ENCODE results near the gene PLAAT3. TPM values are rescaled to one million over a fixed set of nuclear protein-coding genes. Genes with fewer than 3 reads are reported as not detected.

PLAAT3 gene
- total RNA-seq, 1 experiment from 2014 or later, result 32.6 TPM

DNA sequence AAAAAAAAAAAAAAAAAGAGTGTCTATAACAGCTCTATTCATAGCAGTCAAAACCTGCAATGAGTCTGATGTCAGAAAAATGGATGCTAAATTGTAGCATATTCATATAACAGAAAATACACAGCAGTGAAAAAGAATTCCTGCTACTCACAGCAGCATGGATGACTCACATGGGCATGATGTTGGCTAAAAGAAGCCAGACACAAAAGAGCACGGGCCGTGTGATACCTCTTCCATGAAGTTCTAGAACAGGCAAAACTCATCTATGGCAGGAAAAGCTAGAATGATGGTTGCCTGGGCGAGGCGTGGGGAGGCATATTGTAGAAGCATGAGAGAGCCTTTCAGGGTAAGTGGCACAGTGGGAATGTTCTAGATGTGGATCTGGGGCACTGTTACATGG, 18.9 kb downstream of the PLAAT3 start:
- no peaks in the 10 kb centered on the region for H3K27me3 ChIP-seq (ENCODE audit: control insufficient read depth, insufficient read depth, low read length)
- in situ Hi-C loops (cut with HindIII; ENCODE audit: low pct_unique_long_range_greater_than_20kb, low sequenced_read_pairs), result no loop called here
- ATAC-seq, result no peak
- no TSS peak for BruUV-seq (replicated peaks)
- POLR2A ChIA-PET, result no interaction called here
- DNase-seq (ENCODE audit: low read depth, low spot score), result no peak
- intact Hi-C loops (cut with micrococcal nuclease; ENCODE audit: unreplicated experiment), result no loop called here
- no peaks in the 10 kb centered on the region for H3K9me3 ChIP-seq (ENCODE audit: control insufficient read depth, insufficient read depth, low read depth, low read length)
- H3K4me3 ChIP-seq (ENCODE audit: low read depth in 2 of 2, low read length in 2 of 2), result no peak overlapping the region
- CTCF ChIA-PET, result interaction anchor here (0.7 kb wide), 1 partner anchor 647 kb away, joined by 8 read pairs; no protein-coding TSS in a partner anchor
- no peaks in the 10 kb centered on the region for H3K36me3 ChIP-seq (ENCODE audit: control insufficient read depth, insufficient read depth, low read length)
- no peak overlapping the region for H3K27ac ChIP-seq (ENCODE audit: low read length)
- H3K4me1 ChIP-seq (ENCODE audit: control insufficient read depth, insufficient read depth, low read length), result no peaks in the 10 kb centered on the region
- no peak for TF ChIP-seq POLR2AphosphoS5 (IDR thresholded peaks at IDR 0.05; ENCODE audit: low read depth, low read length)
- no peak for TF ChIP-seq REST (IDR thresholded peaks at IDR 0.05; ENCODE audit: insufficient read depth in 1 of 2, low read depth in 2 of 2, low read length in 1 of 2)
- no peak for TF ChIP-seq SIN3A (IDR thresholded peaks at IDR 0.05; ENCODE audit: borderline replicate concordance, insufficient read depth, low read depth, low read length)
- TF ChIP-seq TCF7L2 (IDR thresholded peaks at IDR 0.05; ENCODE audit: low read depth, low read length), result no peak
- TF ChIP-seq CTCF (IDR thresholded peaks at IDR 0.05), result no peak

DNA sequence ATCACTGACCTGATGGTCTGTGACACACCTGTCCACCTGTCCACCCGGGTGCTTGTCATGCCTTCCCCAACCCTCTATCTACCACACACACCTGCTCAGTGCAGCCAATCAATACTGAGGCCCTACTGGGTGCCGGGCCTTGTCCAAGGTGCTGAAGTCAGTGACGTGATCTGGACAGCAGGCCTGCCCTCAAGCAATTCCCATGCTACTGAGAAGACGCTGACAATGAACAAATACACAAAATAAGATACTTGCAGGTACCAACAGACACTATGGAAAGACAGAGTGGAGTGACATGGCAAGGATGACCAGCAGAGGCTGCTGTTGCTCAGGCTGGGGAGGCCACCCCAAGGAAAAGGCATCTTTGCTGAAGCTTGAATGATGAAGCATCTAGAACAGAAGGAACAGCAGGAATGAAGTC, 21.2 kb downstream of the PLAAT3 start:
- Histone ChIP-seq H3K27ac (ENCODE audit: low read length) (no peak overlapping the region), H3K4me3 (ENCODE audit: low read depth in 2 of 2, low read length in 2 of 2) (no peak overlapping the region), H3K4me1 (ENCODE audit: control insufficient read depth, insufficient read depth, low read length) (no peaks in the 10 kb centered on the region), H3K9me3 (ENCODE audit: control insufficient read depth, insufficient read depth, low read depth, low read length) (no peaks in the 10 kb centered on the region), H3K27me3 (ENCODE audit: control insufficient read depth, insufficient read depth, low read length) (no peaks in the 10 kb centered on the region), H3K36me3 (ENCODE audit: control insufficient read depth, insufficient read depth, low read length) (no peaks in the 10 kb centered on the region)
- no TSS peak for BruUV-seq (replicated peaks)
- CTCF ChIA-PET, result interaction anchor here (0.6 to 1.3 kb wide), 2 partner anchors 22 to 43 kb away, joined by 3 read pairs; no protein-coding TSS in a partner anchor
- TF ChIP-seq CTCF (IDR thresholded peaks at IDR 0.05) (peak; percentile 91), POLR2AphosphoS5 (IDR thresholded peaks at IDR 0.05; ENCODE audit: low read depth, low read length) (no peak), SIN3A (IDR thresholded peaks at IDR 0.05; ENCODE audit: borderline replicate concordance, insufficient read depth, low read depth, low read length) (no peak), REST (IDR thresholded peaks at IDR 0.05; ENCODE audit: insufficient read depth in 1 of 2, low read depth in 2 of 2, low read length in 1 of 2) (peak; percentile 84 to 86)
- DNase-seq (ENCODE audit: low read depth, low spot score) (no peak), ATAC-seq (peak; percentile 91)
- intact Hi-C loops (cut with micrococcal nuclease; ENCODE audit: unreplicated experiment), result no loop called here
- in situ Hi-C loops (cut with HindIII; ENCODE audit: low pct_unique_long_range_greater_than_20kb, low sequenced_read_pairs), result no loop called here
- POLR2A ChIA-PET, result no interaction called here
